ENCODE results near the gene MAML2.

MAML2 gene

DNA sequence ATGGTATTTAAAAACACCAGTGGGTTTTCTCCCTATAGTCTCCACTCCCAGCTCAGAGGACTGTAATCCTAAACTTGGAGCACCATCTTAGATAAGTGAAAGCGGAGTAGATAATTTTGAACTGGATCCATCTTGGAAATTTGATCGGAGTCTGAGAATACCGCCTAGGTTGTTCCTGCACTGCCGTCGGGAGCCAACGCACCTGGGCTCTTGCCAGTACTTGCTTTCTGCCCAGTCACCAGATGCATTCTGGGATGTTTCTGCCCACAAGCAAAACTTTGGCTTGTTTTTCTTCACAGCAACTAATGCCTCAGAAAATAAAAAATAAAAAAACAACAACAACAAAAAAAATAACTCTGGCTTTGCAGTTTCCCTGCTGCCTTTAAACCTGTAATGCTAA lies 306.1 kb downstream of the MAML2 start:
- DNase-seq (ENCODE audit: low read depth): no peak
- TF ChIP-seq, protein P1, sequence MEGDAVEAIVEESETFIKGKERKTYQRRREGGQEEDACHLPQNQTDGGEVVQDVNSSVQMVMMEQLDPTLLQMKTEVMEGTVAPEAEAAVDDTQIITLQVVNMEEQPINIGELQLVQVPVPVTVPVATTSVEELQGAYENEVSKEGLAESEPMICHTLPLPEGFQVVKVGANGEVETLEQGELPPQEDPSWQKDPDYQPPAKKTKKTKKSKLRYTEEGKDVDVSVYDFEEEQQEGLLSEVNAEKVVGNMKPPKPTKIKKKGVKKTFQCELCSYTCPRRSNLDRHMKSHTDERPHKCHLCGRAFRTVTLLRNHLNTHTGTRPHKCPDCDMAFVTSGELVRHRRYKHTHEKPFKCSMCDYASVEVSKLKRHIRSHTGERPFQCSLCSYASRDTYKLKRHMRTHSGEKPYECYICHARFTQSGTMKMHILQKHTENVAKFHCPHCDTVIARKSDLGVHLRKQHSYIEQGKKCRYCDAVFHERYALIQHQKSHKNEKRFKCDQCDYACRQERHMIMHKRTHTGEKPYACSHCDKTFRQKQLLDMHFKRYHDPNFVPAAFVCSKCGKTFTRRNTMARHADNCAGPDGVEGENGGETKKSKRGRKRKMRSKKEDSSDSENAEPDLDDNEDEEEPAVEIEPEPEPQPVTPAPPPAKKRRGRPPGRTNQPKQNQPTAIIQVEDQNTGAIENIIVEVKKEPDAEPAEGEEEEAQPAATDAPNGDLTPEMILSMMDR (conservative IDR thresholded peaks at IDR 0.05; ENCODE audit: control insufficient read depth, insufficient read depth, low read depth, low read length): no peak
- no peak overlapping the region for H3K4me3 ChIP-seq (ENCODE audit: control insufficient read depth, low read depth, low read length)

DNA sequence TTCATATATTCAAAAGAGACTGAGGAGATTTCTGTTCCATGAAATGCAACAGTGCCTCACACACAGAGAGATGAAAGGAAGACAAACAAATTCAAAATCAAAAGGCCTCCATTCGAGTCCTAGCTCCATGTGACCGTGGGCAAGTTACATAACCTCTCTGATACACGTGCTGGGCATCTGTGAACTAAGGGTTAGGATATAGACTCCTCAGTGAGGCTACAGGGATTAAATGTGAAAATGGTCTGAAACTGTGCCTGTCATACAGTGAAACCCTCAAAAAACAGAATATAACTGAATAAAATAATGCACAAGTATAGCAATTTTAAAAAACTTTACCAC lies 307.3 kb downstream of the MAML2 start:
- TF ChIP-seq, protein P1 (conservative IDR thresholded peaks at IDR 0.05; ENCODE audit: control insufficient read depth, insufficient read depth, low read depth, low read length): no peak
- no peak for DNase-seq (ENCODE audit: low read depth)
- H3K4me3 ChIP-seq (ENCODE audit: control insufficient read depth, low read depth, low read length): no peak overlapping the region

DNA sequence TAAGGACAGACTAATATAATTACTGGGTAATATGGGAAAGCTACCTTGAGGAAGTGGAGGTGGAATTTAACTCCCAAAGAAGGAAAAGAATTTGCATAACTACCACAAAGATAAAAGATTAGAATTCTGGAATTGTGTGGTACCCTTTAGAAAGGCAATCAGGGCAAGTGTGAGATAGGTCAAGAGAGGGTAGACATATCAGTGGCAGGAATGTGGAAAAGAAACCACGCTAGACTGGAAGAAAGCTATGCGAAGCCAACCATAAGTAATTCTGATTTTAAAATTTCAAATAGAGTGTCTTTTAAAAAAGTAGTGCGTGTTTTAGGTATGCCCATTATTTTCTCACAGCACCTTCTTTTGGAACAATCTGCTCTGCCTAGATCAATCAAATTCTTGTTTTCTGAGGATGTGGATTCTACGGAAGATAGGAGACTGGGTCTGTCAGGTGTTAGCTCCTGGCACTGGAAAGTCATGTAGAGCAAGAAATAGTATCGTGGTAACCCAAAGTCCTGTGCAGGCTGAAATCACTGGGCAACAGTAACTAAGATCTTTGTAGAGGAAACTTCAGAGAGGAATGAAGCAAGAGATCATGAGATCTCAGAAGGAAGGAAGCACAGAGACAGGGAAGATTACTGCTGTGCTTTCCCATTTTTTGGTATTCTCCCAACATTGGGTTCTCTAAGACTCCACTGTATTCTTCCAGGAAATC lies 307.8 kb downstream of the MAML2 start:
- no peak for DNase-seq (ENCODE audit: low read depth)
- no peak overlapping the region for H3K4me3 ChIP-seq (ENCODE audit: control insufficient read depth, low read depth, low read length)
- TF ChIP-seq, protein P1 (conservative IDR thresholded peaks at IDR 0.05; ENCODE audit: control insufficient read depth, insufficient read depth, low read depth, low read length): no peak

DNA sequence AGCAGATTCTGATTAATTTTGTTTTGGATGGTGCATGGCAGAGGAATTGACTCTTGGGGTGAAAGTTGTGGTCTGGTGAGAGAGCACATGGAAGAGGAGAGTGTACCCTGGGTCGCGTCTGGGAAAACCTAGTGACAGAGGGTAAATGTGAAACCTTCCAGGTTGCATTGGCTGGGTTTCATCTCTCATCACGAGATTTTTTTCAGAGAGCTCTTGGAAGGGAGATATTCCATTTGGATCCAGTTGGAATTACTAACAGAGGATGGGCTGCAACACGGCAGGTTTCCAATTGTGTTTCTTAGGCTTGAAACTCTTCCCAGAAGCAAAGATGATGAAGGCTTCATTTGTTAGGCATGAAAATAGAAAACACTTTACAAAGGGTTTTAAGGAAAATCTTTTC lies 309.4 kb downstream of the MAML2 start:
- H3K4me3 ChIP-seq (ENCODE audit: control insufficient read depth, low read depth, low read length): no peak overlapping the region
- TF ChIP-seq, protein P1 (conservative IDR thresholded peaks at IDR 0.05; ENCODE audit: control insufficient read depth, insufficient read depth, low read depth, low read length): no peak
- no peak for DNase-seq (ENCODE audit: low read depth)

DNA sequence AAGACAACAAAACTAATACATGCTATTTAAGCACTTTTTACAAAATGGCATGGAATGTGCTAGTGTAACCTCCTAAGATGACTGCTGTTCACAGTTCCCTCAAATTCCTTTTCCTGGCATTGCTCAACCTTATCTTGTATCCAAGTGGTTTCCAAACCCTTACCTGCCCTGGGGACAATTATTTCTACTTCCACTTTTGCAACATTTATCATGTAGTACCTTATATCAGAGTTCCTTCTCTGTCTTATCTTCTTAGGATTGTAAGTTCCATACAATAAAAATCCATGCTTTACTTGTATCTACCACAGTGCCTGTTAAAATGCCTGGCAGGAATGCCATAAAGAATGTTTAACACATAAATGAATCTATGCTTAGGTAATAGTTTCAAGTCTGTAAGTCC lies 309.9 kb downstream of the MAML2 start:
- H3K4me3 ChIP-seq (ENCODE audit: control insufficient read depth, low read depth, low read length): no peak overlapping the region
- TF ChIP-seq, protein P1 (conservative IDR thresholded peaks at IDR 0.05; ENCODE audit: control insufficient read depth, insufficient read depth, low read depth, low read length): no peak
- DNase-seq (ENCODE audit: low read depth): no peak

DNA sequence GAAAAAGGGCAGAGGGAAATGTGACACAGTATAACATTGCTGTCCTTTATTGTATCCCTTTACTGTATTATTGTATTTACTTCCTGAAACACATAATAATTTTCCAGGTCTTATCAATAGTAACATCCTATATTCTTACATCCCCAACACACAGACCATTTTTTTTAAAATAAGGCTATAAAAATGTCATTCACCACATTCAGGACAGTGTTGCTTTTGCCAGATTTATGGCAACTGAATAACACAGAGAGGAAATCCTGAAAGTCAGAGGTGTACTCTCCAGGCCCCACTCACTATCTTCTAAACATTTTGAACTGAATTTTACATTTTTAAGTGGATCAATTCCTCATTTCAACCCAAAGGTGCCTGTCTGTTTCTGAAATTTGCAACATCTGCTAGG lies 314.2 kb downstream of the MAML2 start:
- no peak for DNase-seq (ENCODE audit: low read depth)
- H3K4me3 ChIP-seq (ENCODE audit: control insufficient read depth, low read depth, low read length): no peak overlapping the region
- TF ChIP-seq, protein P1 (conservative IDR thresholded peaks at IDR 0.05; ENCODE audit: control insufficient read depth, insufficient read depth, low read depth, low read length): no peak

DNA sequence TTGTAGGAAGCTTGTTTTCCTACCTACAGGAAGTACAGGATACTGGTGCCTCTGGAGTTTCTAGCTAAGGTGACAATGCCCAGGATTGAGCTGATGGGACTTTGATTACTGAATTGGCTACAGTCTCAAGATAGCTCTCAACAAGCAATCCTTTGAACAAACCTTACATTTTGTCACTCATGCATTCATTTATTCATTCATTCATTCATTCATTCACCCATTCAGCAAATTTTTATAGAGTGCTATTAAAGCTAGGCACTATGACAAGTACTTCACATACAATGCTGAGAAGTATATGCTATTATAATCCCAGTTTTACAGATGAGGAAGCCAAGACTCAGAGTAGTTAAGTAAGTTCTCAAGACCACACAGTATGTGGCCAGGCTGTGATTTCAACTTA lies 316.0 kb downstream of the MAML2 start:
- no peak overlapping the region for H3K4me3 ChIP-seq (ENCODE audit: control insufficient read depth, low read depth, low read length)
- no peak for DNase-seq (ENCODE audit: low read depth)
- TF ChIP-seq, protein P1 (conservative IDR thresholded peaks at IDR 0.05; ENCODE audit: control insufficient read depth, insufficient read depth, low read depth, low read length): no peak
